LNCAP (cell line): ENCODE results near the gene SRRM2.

Experiments used
- CTCF ChIP-seq: fragments of 450-650 bp; IDR thresholded peaks from 2 replicates; pipeline ENCODE4 v1.5.1; 2017; ENCODE audit warnings: mild to moderate bottlenecking

SRRM2 gene

GRCh38 chr16:2817340-2818271 is 65.2 kb downstream of the SRRM2 start:
- TF ChIP-seq CTCF: no peak

GRCh38 chr16:2818272-2818876 is 65.9 kb downstream of the SRRM2 start:
- no peak for TF ChIP-seq CTCF

- no peak for TF ChIP-seq CTCF
These were observed 66.9 kb downstream of the SRRM2 start for GRCh38 chr16:2819179-2819938.

- no peak for TF ChIP-seq CTCF
These were observed 67.7 kb downstream of the SRRM2 start for GRCh38 chr16:2819939-2820835.
